Limb (tissue), 2 donors: ENCODE measurements around the gene CCN5.
A peak's percentile ranks its signal among the peaks of the same experiment; 100 is the strongest.
"Not testable (repeated sequence)": the region's sequence is repeated elsewhere in the genome, so short reads cannot be mapped to it uniquely, and the experiment has no call there.

Experiments used
- DNase-seq, 2 donors: peaks; one replicate each; pipeline ENCODE4 v3.0.0-alpha.2; 2016; ENCODE audit errors: extremely low spot score in 2 of 2

CCN5 gene

DNA sequence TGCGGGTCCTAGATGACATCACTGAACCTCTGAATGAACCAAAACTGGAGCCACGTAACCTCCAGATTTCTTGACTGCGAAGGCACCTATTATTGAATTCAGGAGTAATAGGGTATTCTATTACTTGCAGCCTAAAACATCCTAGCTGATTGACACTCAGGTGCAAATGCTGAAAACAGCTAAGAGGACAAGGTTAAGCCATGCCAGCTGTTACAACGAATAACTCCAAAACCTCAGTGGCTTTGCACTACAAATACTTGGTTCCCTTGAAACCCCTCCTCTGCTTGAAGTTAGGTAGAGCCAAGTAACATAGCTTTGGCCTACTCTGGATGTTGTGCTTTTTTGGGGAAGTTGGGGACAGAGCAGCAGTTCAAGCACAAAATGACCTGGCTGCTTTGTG is 21.0 kb upstream of the CCN5 start:
- DNase-seq: no peak

DNA sequence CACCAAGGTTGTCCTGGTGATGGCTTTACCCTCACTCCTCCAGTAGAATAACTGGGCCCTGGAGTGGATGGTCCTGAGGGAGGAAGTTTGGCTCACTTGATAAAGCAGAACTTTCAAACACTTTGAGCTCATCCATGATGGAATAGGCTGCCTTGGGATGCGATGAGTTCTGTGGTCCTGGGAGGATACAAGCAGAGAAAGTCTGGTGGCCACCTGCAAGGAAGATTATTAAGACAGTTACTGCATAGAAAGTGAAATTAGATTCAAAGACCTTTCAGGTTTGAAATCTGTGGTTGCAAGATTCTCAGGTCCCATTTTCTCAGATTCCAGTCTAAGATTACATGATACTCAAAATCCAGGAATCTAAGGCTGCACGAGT is 19.9 kb upstream of the CCN5 start:
- no peak for DNase-seq

DNA sequence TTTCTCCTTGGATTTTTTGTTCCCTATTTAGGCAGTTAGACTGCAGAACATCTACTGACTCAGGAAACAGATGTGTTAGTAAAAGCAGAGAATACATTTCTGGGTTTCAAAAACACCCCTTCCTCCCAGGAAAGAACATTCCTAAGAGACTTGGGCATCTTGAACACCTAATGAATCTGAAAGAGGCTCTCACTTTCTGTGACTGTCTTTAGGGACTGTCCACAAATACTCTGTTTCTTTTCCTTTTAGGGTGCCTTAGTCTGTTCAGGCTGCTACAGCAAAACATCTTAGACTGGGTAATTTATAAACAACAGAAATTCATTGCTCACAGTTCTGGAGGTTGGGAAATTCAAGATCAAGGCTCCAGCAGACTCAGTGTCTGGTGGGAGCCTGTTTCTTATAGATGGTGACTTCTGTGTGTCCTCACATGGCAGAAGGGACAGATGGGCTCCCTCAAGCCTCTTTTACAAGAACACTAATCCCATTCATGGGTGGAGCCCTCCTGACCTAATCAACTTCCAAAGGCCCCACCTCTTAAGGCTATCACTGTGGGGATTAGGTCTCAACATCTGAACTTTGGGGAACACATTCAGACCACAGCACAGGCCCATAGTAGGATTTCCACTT is 19.4 kb upstream of the CCN5 start:
- no peak for DNase-seq

- DNase-seq: no peak
Measured at GRCh38 chr20:44696315-44696714, 18.9 kb upstream of the CCN5 start.

- not testable (repeated sequence) for DNase-seq
Measured at GRCh38 chr20:44697041-44697440, 18.1 kb upstream of the CCN5 start.

DNA sequence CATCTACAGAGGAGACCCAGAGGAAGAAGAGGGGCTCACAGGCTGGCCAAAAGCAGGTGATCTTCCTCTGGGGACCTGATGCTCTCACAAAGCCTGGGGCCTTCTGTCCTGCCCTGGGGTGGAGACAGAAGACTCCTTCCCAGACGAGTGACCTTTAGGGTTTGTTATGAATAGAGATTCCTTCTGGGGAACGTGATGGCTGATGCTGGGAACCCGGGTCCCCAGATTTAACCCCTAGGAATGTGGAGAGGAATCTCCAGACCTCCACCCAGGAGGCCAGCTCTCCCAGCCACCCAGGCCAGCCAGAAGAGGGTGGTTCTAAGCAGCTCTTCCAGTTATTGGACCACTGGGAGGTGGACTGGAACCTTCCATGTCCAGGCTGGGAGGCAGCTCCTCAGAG is 16.8 kb upstream of the CCN5 start:
- DNase-seq: no peak

- DNase-seq: no peak
Measured at GRCh38 chr20:44700306-44700705, 14.9 kb upstream of the CCN5 start.

GRCh38 chr20:44701118-44701857 is 13.9 kb upstream of the CCN5 start:
- no peak for DNase-seq

- DNase-seq: no peak
Measured at GRCh38 chr20:44701858-44702256, 13.3 kb upstream of the CCN5 start.

DNA sequence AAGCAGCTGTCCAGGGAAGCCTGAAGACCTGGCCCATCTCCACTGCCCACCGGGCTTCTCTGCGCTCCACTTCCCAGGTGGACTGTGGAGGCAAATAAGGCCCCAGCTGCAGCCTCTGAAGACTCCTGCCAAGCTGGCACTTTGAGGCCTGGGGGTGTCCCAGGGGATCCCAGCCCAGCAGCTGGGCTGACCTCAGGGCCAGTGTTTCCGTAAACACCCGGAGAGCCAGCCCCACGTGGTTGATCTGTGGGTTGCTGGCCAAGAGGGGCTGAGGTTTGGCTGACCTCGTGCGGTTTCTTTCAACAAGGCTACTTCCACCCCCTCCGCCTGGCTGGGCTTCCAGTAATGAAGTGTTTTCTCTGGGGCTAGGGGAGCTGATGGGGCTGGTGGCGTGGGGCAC is 12.4 kb upstream of the CCN5 start:
- peak; percentile 47 to 70 for DNase-seq

DNA sequence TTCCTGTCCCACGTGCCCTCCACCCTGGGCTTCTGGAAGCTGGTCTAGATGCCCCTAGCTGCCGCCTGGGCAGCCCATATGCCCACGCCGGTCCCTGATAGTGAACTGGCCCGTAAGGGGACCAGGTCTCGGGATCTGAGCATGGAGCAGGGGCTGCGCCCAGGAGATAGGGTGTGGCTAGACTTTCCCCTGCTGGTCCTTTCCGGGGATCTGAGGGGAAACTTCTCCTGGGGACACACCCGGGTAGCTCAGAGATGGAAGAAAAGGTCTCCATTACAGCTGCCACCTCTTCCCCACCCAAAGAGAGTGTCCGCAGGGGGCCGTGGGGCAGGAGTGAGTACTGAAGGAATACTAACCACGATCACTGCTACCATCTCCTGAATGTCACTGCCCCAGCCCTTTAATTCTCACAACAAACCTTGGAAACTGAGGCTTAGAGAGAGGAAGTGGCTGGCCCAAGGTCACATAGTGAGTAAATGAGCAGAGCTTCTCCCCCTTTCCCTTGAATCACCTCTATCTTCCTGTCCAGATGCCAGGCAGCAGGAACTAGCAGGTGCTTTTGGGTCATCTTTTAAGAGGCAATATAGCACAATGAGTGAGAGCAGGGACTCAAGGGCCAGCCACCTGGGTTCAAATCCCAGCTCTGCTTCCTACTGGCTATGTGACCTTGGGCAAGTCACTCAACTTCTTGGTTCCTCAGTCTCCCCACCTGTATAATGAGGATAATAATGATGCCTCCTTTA is 11.8 kb upstream of the CCN5 start:
- peak in 1 of 2 donors; percentile 9 for DNase-seq

- DNase-seq: peak in 1 of 2 donors; percentile 21
Measured at GRCh38 chr20:44703956-44704488, 11.1 kb upstream of the CCN5 start.

- no peak for DNase-seq
Measured at GRCh38 chr20:44704551-44704971, 10.6 kb upstream of the CCN5 start.

- DNase-seq: no peak
Measured at GRCh38 chr20:44705364-44706094, 9.6 kb upstream of the CCN5 start.

DNA sequence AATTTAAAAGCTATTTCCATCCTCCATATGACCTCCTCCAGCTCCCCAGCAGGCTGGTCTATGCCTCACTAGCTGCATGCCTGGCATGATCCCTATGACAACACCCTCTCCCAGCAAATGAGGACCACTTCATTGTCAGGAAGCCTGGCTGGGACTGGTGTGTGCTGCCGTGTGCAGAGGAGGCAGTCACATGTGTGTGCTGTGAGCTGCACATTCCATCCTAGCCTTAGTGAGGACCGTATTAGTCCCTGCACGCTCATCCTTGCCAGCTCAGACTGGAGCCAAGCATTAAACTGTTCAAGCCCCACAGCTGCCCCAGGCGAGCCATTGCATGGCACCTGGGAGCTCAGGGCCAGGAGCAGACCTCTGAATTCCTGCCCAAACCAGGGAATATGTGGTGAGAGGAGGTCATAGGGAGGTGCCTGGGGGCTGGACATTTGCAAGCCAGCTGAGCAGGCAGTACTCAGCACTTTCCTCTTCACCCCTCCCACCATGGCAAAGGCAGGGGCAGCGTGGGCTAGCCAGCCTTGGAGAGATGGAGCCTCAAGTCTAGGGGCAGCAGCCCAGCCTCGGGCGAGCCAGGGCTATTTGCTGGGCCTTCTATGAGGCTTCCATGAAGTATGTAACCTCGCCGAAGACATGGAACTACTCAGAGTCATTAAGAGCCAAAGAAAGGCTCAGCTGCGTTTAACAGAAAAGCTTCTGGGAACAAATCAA is 8.7 kb upstream of the CCN5 start:
- DNase-seq: peak in 1 of 2 donors; percentile 59

- DNase-seq: no peak
Measured at GRCh38 chr20:44707018-44707579, 8.1 kb upstream of the CCN5 start.

DNA sequence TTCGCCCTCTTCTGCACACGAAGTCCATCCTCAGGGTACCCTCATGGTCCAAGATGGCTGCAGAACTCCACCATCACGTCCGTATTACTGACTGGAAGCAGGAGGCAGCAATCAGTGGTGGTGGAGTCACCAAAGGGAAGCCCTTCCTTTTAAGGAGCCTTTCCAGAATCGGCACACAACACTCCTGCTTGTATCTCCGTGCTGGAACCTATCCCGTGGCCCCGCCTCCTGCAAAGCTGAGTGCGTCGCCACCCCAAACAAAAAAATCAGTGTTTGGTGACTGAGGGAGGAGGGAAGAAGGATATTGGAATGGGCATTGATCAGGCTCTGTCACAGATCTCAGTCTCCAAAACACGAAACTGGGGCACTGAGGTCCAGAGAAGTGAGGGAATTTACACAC is 5.8 kb upstream of the CCN5 start:
- no peak for DNase-seq

GRCh38 chr20:44709797-44710196 is 5.4 kb upstream of the CCN5 start:
- DNase-seq: no peak

GRCh38 chr20:44711237-44711636 is 3.9 kb upstream of the CCN5 start:
- DNase-seq: no peak

- DNase-seq: no peak
Measured at GRCh38 chr20:44714102-44714700, 968 bp upstream of the CCN5 start.
